Hair follicular keratinocyte (primary cell): Measurements from ENCODE around the gene ADGRD1. TPM values are rescaled to one million over a fixed set of nuclear protein-coding genes. Genes with fewer than 3 reads are reported as not detected.

Experiments
- total RNA-seq: library from RNA; depleted of rRNA; stranded (reverse); fragments of >200 nt; gene quantifications from 2 replicates; pipeline ENCODE4 v1.2.3, GENCODE V29; 2015

Gene ADGRD1
- total RNA-seq: not detected in 2 replicates

DNA sequence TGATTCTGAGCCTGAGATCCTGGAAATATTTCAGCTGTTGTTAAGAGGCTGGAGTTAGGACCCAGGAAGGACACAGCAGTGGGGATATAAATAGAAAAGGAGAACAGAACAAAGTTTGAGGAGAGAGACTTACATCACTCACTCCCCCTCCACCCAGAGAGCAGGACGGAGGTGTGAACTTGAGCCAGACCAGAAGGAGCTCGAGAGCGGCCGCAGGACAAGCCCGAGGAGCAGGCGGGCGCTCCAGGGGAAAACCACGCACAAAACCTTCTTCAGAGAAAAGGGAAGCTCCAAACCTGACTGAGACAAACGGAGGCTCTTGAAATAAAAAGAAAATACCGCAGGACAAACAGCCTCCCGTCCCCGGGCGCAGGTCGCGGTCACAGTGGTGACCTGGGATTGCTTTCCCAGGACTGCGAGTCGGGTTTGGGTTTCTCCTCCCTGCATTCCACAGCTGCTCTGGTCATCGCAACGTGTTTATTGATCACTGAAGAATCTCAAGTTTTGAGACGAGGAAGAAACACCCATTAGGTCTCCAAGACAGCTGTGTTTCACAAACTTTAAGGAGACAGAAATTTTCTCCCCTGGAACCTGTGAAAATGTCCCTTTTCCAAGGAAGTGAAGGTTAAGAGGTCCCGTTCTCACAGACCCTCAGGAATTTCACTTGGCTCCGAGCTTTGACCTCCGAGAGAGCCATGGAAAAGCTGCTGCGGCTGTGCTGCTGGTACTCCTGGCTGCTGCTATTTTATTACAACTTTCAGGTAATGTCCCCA lies at the start of gene ADGRD1:
ADGRD1 (plus strand) TSS at position 137 of the 773 bp plus-strand sequence; CDS start at position 696, 559 bp downstream.

Other genes with a start within 250 kb of the ADGRD1 start
- 0.19 TPM in 1 of 2 replicates, not detected in the other for gene RIMBP2, start 237.6 kb upstream of the ADGRD1 start, total RNA-seq
- gene STX2, start 114.7 kb upstream of the ADGRD1 start, total RNA-seq: 9.6 and 12.7 TPM in 2 replicates
- gene RAN, start 81.8 kb upstream of the ADGRD1 start, total RNA-seq: 470 and 540 TPM in 2 replicates